ENCODE results near the gene PARS2. TPM values are rescaled to one million over a fixed set of nuclear protein-coding genes. Genes with fewer than 3 reads are reported as not detected.

PARS2 gene
- total RNA-seq, 1 experiment from 2014 or later, result 10.2 TPM

GRCh38 chr1:54754045-54754444 is 10.3 kb downstream of the PARS2 start:
- no peak overlapping the region for H3K18ac ChIP-seq (ENCODE audit: insufficient read length, low read depth, low read length)
- H2BK15ac ChIP-seq (ENCODE audit: low read depth, low read length), result no peak overlapping the region
- H3K79me2 ChIP-seq (ENCODE audit: insufficient read depth, low read length), result no peaks in the 10 kb centered on the region
- H3K23me2 ChIP-seq (ENCODE audit: insufficient read length, low read depth, low read length, poor library complexity, severe bottlenecking), result no peaks in the 10 kb centered on the region
- no peak overlapping the region for H2AK5ac ChIP-seq (ENCODE audit: insufficient read length, low read length)
- no CpG with 5 or more reads among the region's 22 CpGs for WGBS (ENCODE audit: extremely low coverage, insufficient read length, low lambda C conversion rate)
- no peak overlapping the region for H3K4me2 ChIP-seq (ENCODE audit: insufficient read depth, insufficient read length, low read length)
- DNase-seq, result no peak
- H2BK120ac ChIP-seq (ENCODE audit: low read depth, low read length, poor library complexity, severe bottlenecking), result no peak overlapping the region
- TF ChIP-seq CTCF (conservative IDR thresholded peaks at IDR 0.05), result no peak
- H2BK5ac ChIP-seq (ENCODE audit: insufficient read length, low read length), result no peak overlapping the region
- H4K20me1 ChIP-seq (ENCODE audit: control insufficient read depth, insufficient read depth, insufficient read length), result peaks cover 3% of the 10 kb centered on the region
- H3K56ac ChIP-seq (ENCODE audit: insufficient read length, low read depth, low read length), result no peak overlapping the region
- H4K8ac ChIP-seq (replicated peaks; ENCODE audit: insufficient read length, low read depth, low read length), result no peak overlapping the region
- H2BK20ac ChIP-seq (ENCODE audit: low read depth, low read length, poor library complexity, severe bottlenecking), result no peak overlapping the region
- no peak overlapping the region for H4K91ac ChIP-seq (ENCODE audit: insufficient read length, low read depth, low read length)
- H2AFZ ChIP-seq (ENCODE audit: low read length), result no peak overlapping the region
- no peak overlapping the region for H3K23ac ChIP-seq (ENCODE audit: insufficient read length, low read depth, low read length)
- no peak overlapping the region for H3K14ac ChIP-seq (ENCODE audit: insufficient read depth, low read length)
- H3K4me1 Mint-ChIP-seq, result peaks cover 15 to 19% of the 10 kb centered on the region in 2 experiments
- H4K5ac ChIP-seq (ENCODE audit: insufficient read length, low read depth, low read length), result no peak overlapping the region
- H3K27me3 Mint-ChIP-seq (ENCODE audit: low read depth), result no peaks in the 10 kb centered on the region
- no peak overlapping the region for H2BK12ac ChIP-seq (ENCODE audit: insufficient read length, low read depth, low read length)
- H3K4me3 Mint-ChIP-seq, result no peak overlapping the region
- H3K9me3 Mint-ChIP-seq, result no peaks in the 10 kb centered on the region
- no peaks in the 10 kb centered on the region for H3K79me1 ChIP-seq (ENCODE audit: insufficient read depth, low read depth, low read length, poor library complexity, severe bottlenecking)
- H3K4me1 ChIP-seq (ENCODE audit: insufficient read depth, low read length), result no peaks in the 10 kb centered on the region
- peaks cover 4 to 29% (median 17%) of the 10 kb centered on the region in 3 experiments; a peak in 4 of 7 replicates for H3K36me3 Mint-ChIP-seq (ENCODE audit: insufficient read depth in 1 of 3, low read depth in 3 of 3)
- H3K27me3 ChIP-seq (ENCODE audit: insufficient read depth, low read length), result no peaks in the 10 kb centered on the region
- no peak overlapping the region for H3K9ac ChIP-seq (ENCODE audit: extremely low read depth, insufficient read length, low read length)
- no peak overlapping the region for H3K27ac ChIP-seq (ENCODE audit: insufficient read length, low read depth, low read length)
- H3K4ac ChIP-seq (ENCODE audit: low read depth, low read length), result no peak overlapping the region
- H3K27ac Mint-ChIP-seq, result no peak overlapping the region
- no peak overlapping the region for H3T11ph ChIP-seq (ENCODE audit: low read length)
- H3K9me3 ChIP-seq (ENCODE audit: control insufficient read depth, low read depth, low read length), result no peaks in the 10 kb centered on the region
